Hepatocyte (in vitro differentiated cells): Measurements from ENCODE around the gene SDHA.
"Not testable (repeated sequence)": the region's sequence is repeated elsewhere in the genome, so short reads cannot be mapped to it uniquely, and the experiment has no call there.

ENCODE experiments used
- CTCF ChIP-seq: fragments of 200-600 bp; sonication (generic); IDR thresholded peaks from 2 replicates; pipeline ENCODE4 v1.5.1; 2016; ENCODE audit warnings: antibody characterized with exemption, mild to moderate bottlenecking; ENCODE audit not compliant: poor library complexity
- EZH2 ChIP-seq: fragments of 200-600 bp; sonication (generic); IDR thresholded peaks from 2 replicates; pipeline ENCODE4 v1.6.1; 2016; ENCODE audit warnings: antibody characterized with exemption, mild to moderate bottlenecking, borderline replicate concordance
- EZH2phosphoT487 ChIP-seq: fragments of 200-600 bp; sonication (generic); IDR thresholded peaks from one replicate; pipeline ENCODE4 v1.6.1; 2018; ENCODE audit warnings: antibody characterized with exemption, mild to moderate bottlenecking, low read depth, moderate library complexity; ENCODE audit not compliant: unreplicated experiment, severe bottlenecking

GRCh38 chr5:240550-240949, 22.4 kb downstream of the SDHA start:
- not testable (repeated sequence) for TF ChIP-seq CTCF, EZH2, EZH2phosphoT487
